ENCODE measurements around the gene WBP1L. TPM values are rescaled to one million over a fixed set of nuclear protein-coding genes. Genes with fewer than 3 reads are reported as not detected.

WBP1L gene
- total and polyA plus RNA-seq, 8 donors: 15.1 to 140 (median 30.5) TPM

DNA sequence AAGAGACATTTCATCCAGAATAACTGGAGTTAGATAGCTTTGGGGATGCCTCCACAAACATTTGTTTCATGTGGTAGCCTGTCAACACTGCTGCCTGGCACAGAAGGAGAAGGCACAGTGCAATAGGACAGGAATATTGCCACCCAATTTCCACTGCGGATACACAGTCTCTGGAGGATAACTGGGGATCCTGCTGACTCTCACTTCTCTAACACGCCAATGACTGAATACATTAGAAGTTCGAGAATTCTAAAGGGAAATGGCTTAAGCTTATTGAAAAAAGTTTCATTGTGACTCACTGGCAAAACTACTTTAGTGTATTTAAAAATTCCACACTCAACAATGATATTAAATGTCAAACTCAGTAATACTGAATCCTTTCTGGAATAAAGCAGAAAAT lies 42.5 kb upstream of the WBP1L start:
- no peak overlapping the region for H3K4me3 ChIP-seq
- H3K27ac ChIP-seq: no peak overlapping the region
- TF ChIP-seq EP300 (IDR thresholded peaks at IDR 0.05) (no peak), POLR2A (IDR thresholded peaks at IDR 0.05) (no peak), POLR2AphosphoS5 (IDR thresholded peaks at IDR 0.05) (no peak)
- TF ChIP-seq, protein P1, sequence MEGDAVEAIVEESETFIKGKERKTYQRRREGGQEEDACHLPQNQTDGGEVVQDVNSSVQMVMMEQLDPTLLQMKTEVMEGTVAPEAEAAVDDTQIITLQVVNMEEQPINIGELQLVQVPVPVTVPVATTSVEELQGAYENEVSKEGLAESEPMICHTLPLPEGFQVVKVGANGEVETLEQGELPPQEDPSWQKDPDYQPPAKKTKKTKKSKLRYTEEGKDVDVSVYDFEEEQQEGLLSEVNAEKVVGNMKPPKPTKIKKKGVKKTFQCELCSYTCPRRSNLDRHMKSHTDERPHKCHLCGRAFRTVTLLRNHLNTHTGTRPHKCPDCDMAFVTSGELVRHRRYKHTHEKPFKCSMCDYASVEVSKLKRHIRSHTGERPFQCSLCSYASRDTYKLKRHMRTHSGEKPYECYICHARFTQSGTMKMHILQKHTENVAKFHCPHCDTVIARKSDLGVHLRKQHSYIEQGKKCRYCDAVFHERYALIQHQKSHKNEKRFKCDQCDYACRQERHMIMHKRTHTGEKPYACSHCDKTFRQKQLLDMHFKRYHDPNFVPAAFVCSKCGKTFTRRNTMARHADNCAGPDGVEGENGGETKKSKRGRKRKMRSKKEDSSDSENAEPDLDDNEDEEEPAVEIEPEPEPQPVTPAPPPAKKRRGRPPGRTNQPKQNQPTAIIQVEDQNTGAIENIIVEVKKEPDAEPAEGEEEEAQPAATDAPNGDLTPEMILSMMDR (IDR thresholded peaks at IDR 0.05): no peak
- H3K9me3 ChIP-seq: no peaks in the 10 kb centered on the region
- DNase-seq: no peak
- peaks cover 15 to 43% (median 40%) of the 10 kb centered on the region in 4 donors for H3K36me3 ChIP-seq
- intact Hi-C loops (cut with DNase I; ENCODE audit: low total_unique reads): no loop called here
- H3K27me3 ChIP-seq: no peaks in the 10 kb centered on the region
- no peaks in the 10 kb centered on the region for H3K4me1 ChIP-seq
- 84 to 91% (median 88%) methylated on average over 3 of the region's 3 CpGs for WGBS, 5 donors

- Histone ChIP-seq H3K4me3 (no peak overlapping the region), H3K36me3 (peaks cover 11 to 38% (median 35%) of the 10 kb centered on the region in 4 donors), H3K4me1 (peaks cover 0 to 2% (median under 1%) of the 10 kb centered on the region in 4 donors), H3K27me3 (no peaks in the 10 kb centered on the region), H3K9me3 (no peaks in the 10 kb centered on the region), H3K27ac (no peak overlapping the region)
- DNase-seq: no peak
- TF ChIP-seq POLR2AphosphoS5 (IDR thresholded peaks at IDR 0.05) (no peak), POLR2A (IDR thresholded peaks at IDR 0.05) (no peak), EP300 (IDR thresholded peaks at IDR 0.05) (no peak)
- TF ChIP-seq, protein P1 (IDR thresholded peaks at IDR 0.05): no peak
- intact Hi-C loops (cut with DNase I; ENCODE audit: low total_unique reads): no loop called here
- 95 to 100% (median 96%) methylated on average over 3 of the region's 3 CpGs for WGBS, 5 donors
Measured at GRCh38 chr10:102701796-102702195, 42.0 kb upstream of the WBP1L start.

DNA sequence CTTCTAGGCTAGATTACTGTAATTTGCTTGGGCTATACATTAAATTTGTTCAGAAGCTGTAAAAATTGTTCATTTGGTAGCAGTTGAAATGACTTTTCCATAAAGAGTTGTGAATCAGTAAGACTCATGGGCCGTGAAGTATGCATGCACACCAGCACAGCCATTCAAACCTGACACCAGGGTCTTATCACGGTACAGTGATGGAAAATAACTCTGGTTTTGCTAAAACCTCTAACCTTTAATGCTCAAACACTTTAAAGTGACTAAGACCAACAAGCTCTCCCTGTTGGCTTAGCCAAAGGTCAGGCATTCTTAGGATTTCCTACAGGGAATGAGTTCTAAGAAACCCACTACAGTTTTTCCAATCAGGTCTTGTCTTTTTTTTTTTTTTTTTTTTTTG lies 41.0 kb upstream of the WBP1L start:
- Histone ChIP-seq H3K4me1 (peaks cover 0 to 12% (median 5%) of the 10 kb centered on the region in 4 donors), H3K9me3 (no peaks in the 10 kb centered on the region), H3K36me3 (peaks cover 6 to 29% (median 26%) of the 10 kb centered on the region in 4 donors), H3K27ac (no peak overlapping the region), H3K27me3 (no peaks in the 10 kb centered on the region), H3K4me3 (no peak overlapping the region)
- WGBS, 5 donors: 60 to 82% (median 73%) methylated on average over 2 of the region's 2 CpGs
- TF ChIP-seq EP300 (IDR thresholded peaks at IDR 0.05) (no peak), POLR2A (IDR thresholded peaks at IDR 0.05) (no peak), POLR2AphosphoS5 (IDR thresholded peaks at IDR 0.05) (no peak)
- TF ChIP-seq, protein P1 (IDR thresholded peaks at IDR 0.05): no peak
- intact Hi-C loops (cut with DNase I; ENCODE audit: low total_unique reads): no loop called here
- no peak for DNase-seq

GRCh38 chr10:102704915-102705314 lies 38.8 kb upstream of the WBP1L start:
- no peak overlapping the region for H3K27ac ChIP-seq
- no peaks in the 10 kb centered on the region for H3K9me3 ChIP-seq
- 79 to 93% (median 89%) methylated on average over 6 of the region's 6 CpGs for WGBS, 5 donors
- TF ChIP-seq EP300 (IDR thresholded peaks at IDR 0.05) (no peak), POLR2A (IDR thresholded peaks at IDR 0.05) (no peak), POLR2AphosphoS5 (IDR thresholded peaks at IDR 0.05) (no peak)
- TF ChIP-seq, protein P1 (IDR thresholded peaks at IDR 0.05): no peak
- no peaks in the 10 kb centered on the region for H3K27me3 ChIP-seq
- peaks cover 0 to 13% (median 9%) of the 10 kb centered on the region in 4 donors for H3K36me3 ChIP-seq
- H3K4me1 ChIP-seq: peaks cover 0 to 17% (median 7%) of the 10 kb centered on the region in 4 donors
- intact Hi-C loops (cut with DNase I; ENCODE audit: low total_unique reads): no loop called here
- no peak for DNase-seq
- no peak overlapping the region for H3K4me3 ChIP-seq

Data from stomach (tissue), 9 donors.